HG02973 (cell line): Measurements from ENCODE around the gene PHKG2.

Experiments used
- ATAC-seq: cut with Tn5 transposase; IDR thresholded peaks from one replicate; pipeline ENCODE4 v1.9.1; 2021; ENCODE audit warnings: moderate library complexity; ENCODE audit not compliant: unreplicated experiment

Gene PHKG2

GRCh38 chr16:30793508-30794069, 45.4 kb downstream of the PHKG2 start:
- no peak for ATAC-seq

GRCh38 chr16:30794634-30795033, 46.4 kb downstream of the PHKG2 start:
- no peak for ATAC-seq

GRCh38 chr16:30797670-30798309, 49.6 kb downstream of the PHKG2 start:
- no peak for ATAC-seq
